Panc1 (cell line): ENCODE measurements around the gene TMEM132C. TPM values are rescaled to one million over a fixed set of nuclear protein-coding genes. Genes with fewer than 3 reads are reported as not detected.

Experiments
- ATAC-seq: fragments of 200-7000 bp; cut with Tn5 transposase; 2 replicates; pipeline ENCODE4 v1.9.1; 2020; ENCODE audit warnings: mild to moderate bottlenecking, moderate library complexity
- BruUV-seq: library from RNA; stranded (reverse); fragments of 400-500 nt; replicated peaks from 2 replicates; lab custom pipeline; 2021; lab: Mats Ljungman, UMichigan
- CTCF ChIA-PET: fragments of 300-600 bp; sonication (Branson Sonifier 250); formaldehyde crosslinking; loops from one replicate; lab custom pipeline; 2022; ENCODE audit warnings: antibody characterized with exemption; lab: Charles Lee
- POLR2A ChIA-PET: fragments of 300-600 bp; sonication (Branson Sonifier 250); formaldehyde crosslinking; loops from one replicate; lab custom pipeline; 2022; ENCODE audit warnings: antibody characterized with exemption; lab: Charles Lee
- DNase-seq: peaks from one replicate; pipeline ENCODE4 v3.0.0-alpha.2; 2010; ENCODE audit warnings: low read depth, low spot score
- H3K27ac ChIP-seq: 2 replicates; pipeline ENCODE4 v1.5.1; 2011; ENCODE audit warnings: mild to moderate bottlenecking, low read length, inconsistent platforms
- H3K27me3 ChIP-seq: fragments of 200-500 bp; sonication (Bioruptor generic); 2 replicates; pipeline ENCODE4 v1.6.0; 2014; ENCODE audit warnings: low read length, inconsistent platforms; ENCODE audit not compliant: control insufficient read depth, insufficient read depth
- H3K36me3 ChIP-seq: fragments of 200-500 bp; sonication (Bioruptor generic); 2 replicates; pipeline ENCODE4 v1.5.1; 2014; ENCODE audit warnings: inconsistent platforms, mild to moderate bottlenecking, low read length, moderate library complexity; ENCODE audit not compliant: control insufficient read depth, insufficient read depth
- H3K4me1 ChIP-seq: 2 replicates; pipeline ENCODE4 v1.5.1; 2011; ENCODE audit warnings: inconsistent platforms, mild to moderate bottlenecking, low read length, moderate library complexity; ENCODE audit not compliant: control insufficient read depth, insufficient read depth
- H3K4me3 ChIP-seq, 2 experiments: 2 replicates each; pipeline ENCODE4 v1.5.1; 2011 to 2012; ENCODE audit warnings: low read depth in 2 of 2, low read length in 2 of 2, mild to moderate bottlenecking in 2 of 2, inconsistent platforms in 1 of 2, moderate library complexity in 1 of 2
- H3K9me3 ChIP-seq: fragments of 200-500 bp; sonication (Bioruptor generic); 2 replicates; pipeline ENCODE4 v1.5.1; 2014; ENCODE audit warnings: low read depth, mild to moderate bottlenecking, inconsistent platforms, low read length, moderate library complexity; ENCODE audit not compliant: control insufficient read depth, insufficient read depth
- POLR2AphosphoS5 ChIP-seq: IDR thresholded peaks from 2 replicates; pipeline ENCODE4 v1.6.1; 2012; ENCODE audit warnings: mild to moderate bottlenecking, low read depth, low read length, moderate library complexity
- REST ChIP-seq, 2 experiments: IDR thresholded peaks; 2 replicates each; pipeline ENCODE4 v1.6.1; 2011 to 2012; ENCODE audit warnings: low read depth in 2 of 2, control low read depth in 1 of 2, low read length in 1 of 2, mild to moderate bottlenecking in 1 of 2, moderate library complexity in 1 of 2; ENCODE audit not compliant: insufficient read depth in 1 of 2
- SIN3A ChIP-seq: IDR thresholded peaks from 2 replicates; pipeline ENCODE4 v1.6.1; 2012; ENCODE audit warnings: low read depth, mild to moderate bottlenecking, low read length, moderate library complexity, borderline replicate concordance; ENCODE audit not compliant: insufficient read depth
- TCF7L2 ChIP-seq: IDR thresholded peaks from 2 replicates; pipeline ENCODE4 v1.6.1; 2011; ENCODE audit warnings: mild to moderate bottlenecking, low read depth, low read length, inconsistent platforms
- in situ Hi-C: cut with HindIII; loops from 2 replicates; pipeline ENCODE4 v1.10.0; 2016; ENCODE audit warnings: low sequenced_read_pairs, low pct_unique_long_range_greater_than_20kb
- intact Hi-C: fragments of 100-400 bp; cut with micrococcal nuclease; formaldehyde crosslinking; loops from one replicate; pipeline ENCODE4 v1.10.0; 2022; ENCODE audit not compliant: unreplicated experiment
- total RNA-seq: library from RNA; stranded (reverse); gene quantifications from one replicate; pipeline ENCODE4 v1.2.1, GENCODE V29; 2021; ENCODE audit not compliant: unreplicated experiment
- TF ChIP-seq, protein P1 (sequence below): fragments of 450-650 bp; IDR thresholded peaks from 2 replicates; pipeline ENCODE4 v1.5.1; 2017; ENCODE audit warnings: mild to moderate bottlenecking

Gene TMEM132C
- total RNA-seq, 1 experiment from 2014 or later = not detected

DNA sequence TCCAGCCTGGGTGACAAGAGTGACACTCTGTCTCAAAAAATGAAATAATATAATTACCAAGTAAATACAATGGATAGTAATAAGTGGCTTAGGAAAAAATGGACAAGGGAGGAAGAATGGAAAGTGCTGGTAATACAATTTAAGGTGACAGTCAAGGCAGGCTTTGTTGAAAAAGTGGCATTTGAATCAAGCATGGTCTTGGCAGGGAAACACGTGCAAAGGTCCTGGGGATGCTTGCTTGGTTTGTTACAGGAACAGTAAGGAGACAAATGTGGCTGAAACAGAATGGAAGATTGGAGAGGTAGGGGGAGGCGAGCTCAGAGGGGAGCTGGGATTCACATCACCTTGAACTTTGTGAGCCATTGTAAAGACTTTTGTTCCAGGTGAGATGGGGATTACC, 153.2 kb downstream of the TMEM132C start:
- no peaks in the 10 kb centered on the region for H3K36me3 ChIP-seq
- ChIA-PET POLR2A (no interaction called here), CTCF (no interaction called here)
- no peak for TF ChIP-seq SIN3A
- H3K27ac ChIP-seq = no peak overlapping the region
- 0 out of 2 replicates have a peak, but pooled peaks cover 2% of the 10 kb centered on the region for H3K27me3 ChIP-seq
- no peaks in the 10 kb centered on the region for H3K9me3 ChIP-seq
- DNase-seq (no peak), ATAC-seq (no peak)
- BruUV-seq = no TSS peak
- H3K4me3 ChIP-seq = no peak overlapping the region
- no peaks in the 10 kb centered on the region for H3K4me1 ChIP-seq
- in situ Hi-C loops = no loop called here
- intact Hi-C loops = no loop called here

GRCh38 chr12:128421375-128421774, 154.4 kb downstream of the TMEM132C start:
- intact Hi-C loops (no loop called here), in situ Hi-C loops (no loop called here)
- CTCF ChIA-PET = no interaction called here
- ATAC-seq = no peak
- TF ChIP-seq REST (IDR thresholded peaks at IDR 0.05; ENCODE audit: insufficient read depth in 1 of 2, low read depth in 2 of 2, low read length in 1 of 2) = no peak
- TF ChIP-seq, protein P1, sequence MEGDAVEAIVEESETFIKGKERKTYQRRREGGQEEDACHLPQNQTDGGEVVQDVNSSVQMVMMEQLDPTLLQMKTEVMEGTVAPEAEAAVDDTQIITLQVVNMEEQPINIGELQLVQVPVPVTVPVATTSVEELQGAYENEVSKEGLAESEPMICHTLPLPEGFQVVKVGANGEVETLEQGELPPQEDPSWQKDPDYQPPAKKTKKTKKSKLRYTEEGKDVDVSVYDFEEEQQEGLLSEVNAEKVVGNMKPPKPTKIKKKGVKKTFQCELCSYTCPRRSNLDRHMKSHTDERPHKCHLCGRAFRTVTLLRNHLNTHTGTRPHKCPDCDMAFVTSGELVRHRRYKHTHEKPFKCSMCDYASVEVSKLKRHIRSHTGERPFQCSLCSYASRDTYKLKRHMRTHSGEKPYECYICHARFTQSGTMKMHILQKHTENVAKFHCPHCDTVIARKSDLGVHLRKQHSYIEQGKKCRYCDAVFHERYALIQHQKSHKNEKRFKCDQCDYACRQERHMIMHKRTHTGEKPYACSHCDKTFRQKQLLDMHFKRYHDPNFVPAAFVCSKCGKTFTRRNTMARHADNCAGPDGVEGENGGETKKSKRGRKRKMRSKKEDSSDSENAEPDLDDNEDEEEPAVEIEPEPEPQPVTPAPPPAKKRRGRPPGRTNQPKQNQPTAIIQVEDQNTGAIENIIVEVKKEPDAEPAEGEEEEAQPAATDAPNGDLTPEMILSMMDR = no peak
- Histone ChIP-seq H3K9me3 (no peaks in the 10 kb centered on the region), H3K27me3 (0 out of 2 replicates have a peak, but pooled peaks cover 2% of the 10 kb centered on the region), H3K36me3 (no peaks in the 10 kb centered on the region), H3K4me3 (no peak overlapping the region), H3K4me1 (no peaks in the 10 kb centered on the region), H3K27ac (no peak overlapping the region)
- POLR2A ChIA-PET = no interaction called here
- no TSS peak for BruUV-seq
- no peak for DNase-seq

GRCh38 chr12:128423205-128423604, 156.2 kb downstream of the TMEM132C start:
- Histone ChIP-seq H3K9me3 (no peaks in the 10 kb centered on the region), H3K4me1 (no peaks in the 10 kb centered on the region), H3K4me3 (no peak overlapping the region), H3K27me3 (no peaks in the 10 kb centered on the region; the same call in 1 of the 2 replicates), H3K27ac (no peak overlapping the region), H3K36me3 (no peaks in the 10 kb centered on the region)
- TF ChIP-seq, protein P1 = no peak
- TF ChIP-seq TCF7L2 = no peak
- no peak for TF ChIP-seq POLR2AphosphoS5
- no peak for TF ChIP-seq SIN3A
- TF ChIP-seq REST (IDR thresholded peaks at IDR 0.05; ENCODE audit: insufficient read depth in 1 of 2, low read depth in 2 of 2, low read length in 1 of 2) = no peak
- ChIA-PET CTCF (no interaction called here), POLR2A (no interaction called here)
- intact Hi-C loops = no loop called here
- in situ Hi-C loops = no loop called here
- BruUV-seq = no TSS peak
- no peak for ATAC-seq
- no peak for DNase-seq
